Activated CD4-positive, alpha-beta memory T cell treated with anti-CD3 and anti-CD28 coated beads for 36 hours (primary cell): ENCODE data around the gene C1QTNF3. TPM values are rescaled to one million over a fixed set of nuclear protein-coding genes. Genes with fewer than 3 reads are reported as not detected.

Experiments
- CTCF ChIA-PET: fragments of 350-600 bp; sonication (Branson Sonifier 250); formaldehyde crosslinking; loops from one replicate; lab custom pipeline; 2021; ENCODE audit warnings: antibody characterized with exemption, inconsistent platforms; lab: Charles Lee
- POLR2A ChIA-PET: fragments of 350-600 bp; sonication (Branson Sonifier 250); formaldehyde crosslinking; loops from one replicate; lab custom pipeline; 2021; ENCODE audit warnings: antibody characterized with exemption; lab: Charles Lee
- DNase-seq: peaks from one replicate; pipeline ENCODE4 v3.0.0-alpha.2; 2020
- H3K27ac Mint-ChIP-seq: one replicate; pipeline ENCODE4 v1.8.0; 2021; ENCODE audit warnings: mixed read lengths
- H3K27me3 Mint-ChIP-seq: one replicate; pipeline ENCODE4 v1.8.0; 2021; ENCODE audit warnings: mixed read lengths
- H3K36me3 Mint-ChIP-seq: one replicate; pipeline ENCODE4 v1.8.0; 2021; ENCODE audit warnings: mixed read lengths
- H3K4me1 Mint-ChIP-seq: one replicate; pipeline ENCODE4 v1.8.0; 2021; ENCODE audit warnings: low read depth, mixed read lengths
- H3K4me3 Mint-ChIP-seq: one replicate; pipeline ENCODE4 v1.8.0; 2021; ENCODE audit warnings: mild to moderate bottlenecking, mixed read lengths
- H3K9me3 Mint-ChIP-seq: one replicate; pipeline ENCODE4 v1.8.0; 2021; ENCODE audit warnings: mixed read lengths
- intact Hi-C: fragments of 100-400 bp; cut with micrococcal nuclease; formaldehyde crosslinking; loops from one replicate; pipeline ENCODE4 v1.15.1; 2023
- total RNA-seq, 2 experiments: library from RNA; stranded (reverse); gene quantifications; one replicate each; pipeline ENCODE4 v1.2.3, GENCODE V29; 2021

C1QTNF3 gene
- total RNA-seq, 2 experiments from 2014 or later: 2.5 to 2.6 TPM

- Mint-ChIP-seq H3K9me3 (no peaks in the 10 kb centered on the region), H3K36me3 (peaks cover 11% of the 10 kb centered on the region), H3K4me1 (peaks cover 32% of the 10 kb centered on the region), H3K27me3 (no peaks in the 10 kb centered on the region), H3K27ac (peak overlapping the region; percentile 16), H3K4me3 (no peak overlapping the region)
- DNase-seq: no peak
- ChIA-PET CTCF (interaction anchor here (0.9 kb wide), 1 partner anchor 8 kb away, joined by 3 read pairs; no protein-coding TSS in a partner anchor), POLR2A (interaction anchor here (1.6 kb wide), 1 partner anchor 10 kb away, joined by 9 read pairs; no protein-coding TSS in a partner anchor)
- intact Hi-C loops: loop anchor here (1.0 to 10.0 kb wide), 4 partner anchors 10 to 922 kb away; partner anchors contain the start of gene DNAJC21
Observed at GRCh38 chr5:34005681-34006080, 37.3 kb downstream of the C1QTNF3 start.

GRCh38 chr5:34005211-34005610, 37.8 kb downstream of the C1QTNF3 start:
- Mint-ChIP-seq H3K4me3 (no peak overlapping the region), H3K27me3 (no peaks in the 10 kb centered on the region), H3K4me1 (peaks cover 32% of the 10 kb centered on the region), H3K9me3 (no peaks in the 10 kb centered on the region), H3K27ac (peak overlapping the region; percentile 16), H3K36me3 (peaks cover 11% of the 10 kb centered on the region)
- ChIA-PET CTCF (interaction anchor here (0.9 kb wide), 1 partner anchor 8 kb away, joined by 3 read pairs; no protein-coding TSS in a partner anchor), POLR2A (interaction anchor here (1.6 kb wide), 1 partner anchor 10 kb away, joined by 9 read pairs; no protein-coding TSS in a partner anchor)
- intact Hi-C loops: loop anchor here (1.0 to 10.0 kb wide), 4 partner anchors 10 to 922 kb away; partner anchors contain the start of gene DNAJC21
- peak; percentile 39 for DNase-seq

- POLR2A ChIA-PET: no interaction called here
- no peaks in the 10 kb centered on the region for H3K9me3 Mint-ChIP-seq
- intact Hi-C loops: loop anchor here (10.0 kb wide), 2 partner anchors 241 to 531 kb away; no protein-coding TSS in a partner anchor
- no peak for DNase-seq
- CTCF ChIA-PET: no interaction called here
- H3K4me3 Mint-ChIP-seq: no peak overlapping the region
- no peak overlapping the region for H3K27ac Mint-ChIP-seq
- H3K27me3 Mint-ChIP-seq: no peaks in the 10 kb centered on the region
- H3K36me3 Mint-ChIP-seq: peaks cover 11% of the 10 kb centered on the region
- peaks cover 28% of the 10 kb centered on the region for H3K4me1 Mint-ChIP-seq
Observed at GRCh38 chr5:34003941-34004340, 39.1 kb downstream of the C1QTNF3 start.

GRCh38 chr5:34002629-34003328, 40.2 kb downstream of the C1QTNF3 start:
- POLR2A ChIA-PET: no interaction called here
- Mint-ChIP-seq H3K27me3 (no peaks in the 10 kb centered on the region), H3K9me3 (no peaks in the 10 kb centered on the region), H3K4me1 (peaks cover 21% of the 10 kb centered on the region), H3K36me3 (peaks cover 11% of the 10 kb centered on the region), H3K27ac (no peak overlapping the region), H3K4me3 (no peak overlapping the region)
- intact Hi-C loops: loop anchor here (10.0 kb wide), 2 partner anchors 242 to 532 kb away; no protein-coding TSS in a partner anchor
- peak; percentile 15 for DNase-seq
- CTCF ChIA-PET: no interaction called here

- Mint-ChIP-seq H3K4me1 (peaks cover 19% of the 10 kb centered on the region), H3K4me3 (no peak overlapping the region), H3K27me3 (no peaks in the 10 kb centered on the region), H3K36me3 (peaks cover 16% of the 10 kb centered on the region), H3K9me3 (no peaks in the 10 kb centered on the region), H3K27ac (no peak overlapping the region)
- ChIA-PET POLR2A (no interaction called here), CTCF (no interaction called here)
- intact Hi-C loops: loop anchor here (10.0 kb wide), 2 partner anchors 243 to 533 kb away; no protein-coding TSS in a partner anchor
- DNase-seq: no peak
Observed at GRCh38 chr5:34001241-34001841, 41.7 kb downstream of the C1QTNF3 start.

GRCh38 chr5:33999978-34000377, 43.0 kb downstream of the C1QTNF3 start:
- Mint-ChIP-seq H3K27me3 (no peaks in the 10 kb centered on the region), H3K4me3 (no peak overlapping the region), H3K4me1 (peaks cover 10% of the 10 kb centered on the region), H3K27ac (no peak overlapping the region), H3K36me3 (peaks cover 20% of the 10 kb centered on the region), H3K9me3 (no peaks in the 10 kb centered on the region)
- intact Hi-C loops: loop anchor here (10.0 kb wide), 2 partner anchors 245 to 535 kb away; no protein-coding TSS in a partner anchor
- no peak for DNase-seq
- POLR2A ChIA-PET: no interaction called here
- CTCF ChIA-PET: no interaction called here

- peaks cover 12% of the 10 kb centered on the region for H3K4me1 Mint-ChIP-seq
- intact Hi-C loops: loop anchor here (1.0 to 2.0 kb wide), 2 partner anchors 25 to 468 kb away; no protein-coding TSS in a partner anchor
- H3K27me3 Mint-ChIP-seq: no peaks in the 10 kb centered on the region
- H3K27ac Mint-ChIP-seq: no peak overlapping the region
- ChIA-PET CTCF (interaction anchor here (1.0 to 2.9 kb wide), 13 partner anchors 8 to 469 kb away, joined by 3 to 15 read pairs (median 5); partner anchors contain the start of gene AMACR), POLR2A (interaction anchor here (0.6 kb wide), 1 partner anchor 10 kb away, joined by 3 read pairs; the partner anchor contains the start of gene AMACR)
- no peaks in the 10 kb centered on the region for H3K9me3 Mint-ChIP-seq
- H3K4me3 Mint-ChIP-seq: no peak overlapping the region
- H3K36me3 Mint-ChIP-seq: peaks cover 14% of the 10 kb centered on the region
- DNase-seq: peak; percentile 33
Observed at GRCh38 chr5:33997331-33997983, 45.6 kb downstream of the C1QTNF3 start.

- intact Hi-C loops: loop anchor here (2.0 kb wide), 1 partner anchor 27 kb away; no protein-coding TSS in a partner anchor
- H3K4me3 Mint-ChIP-seq: no peak overlapping the region
- H3K27ac Mint-ChIP-seq: no peak overlapping the region
- DNase-seq: no peak
- H3K9me3 Mint-ChIP-seq: no peaks in the 10 kb centered on the region
- H3K36me3 Mint-ChIP-seq: peaks cover 14% of the 10 kb centered on the region
- peaks cover 12% of the 10 kb centered on the region for H3K4me1 Mint-ChIP-seq
- no peaks in the 10 kb centered on the region for H3K27me3 Mint-ChIP-seq
- ChIA-PET CTCF (interaction anchor here (1.5 to 2.8 kb wide), 4 partner anchors 22 to 479 kb away, joined by 3 to 15 read pairs (median 7); no protein-coding TSS in a partner anchor), POLR2A (no interaction called here)
Observed at GRCh38 chr5:33995865-33996264, 47.1 kb downstream of the C1QTNF3 start.

- H3K4me3 Mint-ChIP-seq: no peak overlapping the region
- no peaks in the 10 kb centered on the region for H3K27me3 Mint-ChIP-seq
- H3K4me1 Mint-ChIP-seq: peaks cover 12% of the 10 kb centered on the region
- peaks cover 14% of the 10 kb centered on the region for H3K36me3 Mint-ChIP-seq
- H3K27ac Mint-ChIP-seq: no peak overlapping the region
- DNase-seq: peak; percentile 30
- CTCF ChIA-PET: interaction anchor here (0.7 to 1.5 kb wide), 2 partner anchors 53 to 480 kb away, joined by 3 read pairs; no protein-coding TSS in a partner anchor
- POLR2A ChIA-PET: no interaction called here
- H3K9me3 Mint-ChIP-seq: no peaks in the 10 kb centered on the region
- intact Hi-C loops: no loop called here
Observed at GRCh38 chr5:33994845-33995244, 48.2 kb downstream of the C1QTNF3 start.

GRCh38 chr5:33992864-33993263, 50.1 kb downstream of the C1QTNF3 start:
- Mint-ChIP-seq H3K4me1 (peaks cover 12% of the 10 kb centered on the region), H3K27me3 (no peaks in the 10 kb centered on the region), H3K4me3 (no peak overlapping the region), H3K9me3 (no peaks in the 10 kb centered on the region), H3K36me3 (peaks cover 29% of the 10 kb centered on the region), H3K27ac (no peak overlapping the region)
- ChIA-PET POLR2A (no interaction called here), CTCF (no interaction called here)
- DNase-seq: no peak
- intact Hi-C loops: no loop called here

GRCh38 chr5:33985447-33985846, 57.6 kb downstream of the C1QTNF3 start:
- POLR2A ChIA-PET: no interaction called here
- no peak overlapping the region for H3K27ac Mint-ChIP-seq
- H3K9me3 Mint-ChIP-seq: no peaks in the 10 kb centered on the region
- no peaks in the 10 kb centered on the region for H3K27me3 Mint-ChIP-seq
- no peaks in the 10 kb centered on the region for H3K4me1 Mint-ChIP-seq
- no peak for DNase-seq
- H3K36me3 Mint-ChIP-seq: peaks cover 21% of the 10 kb centered on the region
- CTCF ChIA-PET: no interaction called here
- intact Hi-C loops: no loop called here
- H3K4me3 Mint-ChIP-seq: no peak overlapping the region
